ENCODE results near the gene SULT2A1.

SULT2A1 gene

DNA sequence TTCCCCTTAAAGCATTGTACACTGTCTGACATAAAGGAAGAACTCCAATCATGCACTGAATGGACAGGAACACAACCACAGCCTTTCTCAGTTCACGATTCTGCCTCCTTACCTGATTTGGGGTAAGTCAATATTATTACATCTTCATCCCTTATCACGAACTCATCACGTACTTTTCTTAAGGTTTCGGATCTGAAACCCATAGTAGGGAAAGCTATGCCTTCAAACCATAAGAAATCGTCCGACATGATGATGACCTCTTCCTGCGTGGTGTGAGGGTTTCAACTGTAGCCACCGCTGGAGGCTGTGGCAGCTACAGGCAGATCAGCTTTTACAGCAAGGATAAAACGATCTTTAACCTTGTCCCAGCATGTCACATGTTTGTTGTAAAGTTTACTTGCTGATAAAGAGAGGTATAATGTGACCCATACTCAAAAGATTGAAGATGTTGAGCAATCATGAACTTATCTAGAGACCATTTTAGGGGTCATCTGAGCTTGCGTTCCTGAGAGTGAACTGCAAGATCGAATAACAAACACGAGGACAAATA is at the start of gene SULT2A1:
SULT2A1 (minus strand) TSS at position 306 of the 550 bp plus-strand sequence; CDS start at position 248, 58 bp downstream.
- TF ChIP-seq, protein P1, sequence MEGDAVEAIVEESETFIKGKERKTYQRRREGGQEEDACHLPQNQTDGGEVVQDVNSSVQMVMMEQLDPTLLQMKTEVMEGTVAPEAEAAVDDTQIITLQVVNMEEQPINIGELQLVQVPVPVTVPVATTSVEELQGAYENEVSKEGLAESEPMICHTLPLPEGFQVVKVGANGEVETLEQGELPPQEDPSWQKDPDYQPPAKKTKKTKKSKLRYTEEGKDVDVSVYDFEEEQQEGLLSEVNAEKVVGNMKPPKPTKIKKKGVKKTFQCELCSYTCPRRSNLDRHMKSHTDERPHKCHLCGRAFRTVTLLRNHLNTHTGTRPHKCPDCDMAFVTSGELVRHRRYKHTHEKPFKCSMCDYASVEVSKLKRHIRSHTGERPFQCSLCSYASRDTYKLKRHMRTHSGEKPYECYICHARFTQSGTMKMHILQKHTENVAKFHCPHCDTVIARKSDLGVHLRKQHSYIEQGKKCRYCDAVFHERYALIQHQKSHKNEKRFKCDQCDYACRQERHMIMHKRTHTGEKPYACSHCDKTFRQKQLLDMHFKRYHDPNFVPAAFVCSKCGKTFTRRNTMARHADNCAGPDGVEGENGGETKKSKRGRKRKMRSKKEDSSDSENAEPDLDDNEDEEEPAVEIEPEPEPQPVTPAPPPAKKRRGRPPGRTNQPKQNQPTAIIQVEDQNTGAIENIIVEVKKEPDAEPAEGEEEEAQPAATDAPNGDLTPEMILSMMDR (IDR thresholded peaks at IDR 0.05) = no peak

- TF ChIP-seq, protein P1 (IDR thresholded peaks at IDR 0.05) = peak; percentile 32; the same call in 1 of the 2 replicates
Measured at GRCh38 chr19:47920107-47920506, 34.0 kb upstream of the SULT2A1 start.

DNA sequence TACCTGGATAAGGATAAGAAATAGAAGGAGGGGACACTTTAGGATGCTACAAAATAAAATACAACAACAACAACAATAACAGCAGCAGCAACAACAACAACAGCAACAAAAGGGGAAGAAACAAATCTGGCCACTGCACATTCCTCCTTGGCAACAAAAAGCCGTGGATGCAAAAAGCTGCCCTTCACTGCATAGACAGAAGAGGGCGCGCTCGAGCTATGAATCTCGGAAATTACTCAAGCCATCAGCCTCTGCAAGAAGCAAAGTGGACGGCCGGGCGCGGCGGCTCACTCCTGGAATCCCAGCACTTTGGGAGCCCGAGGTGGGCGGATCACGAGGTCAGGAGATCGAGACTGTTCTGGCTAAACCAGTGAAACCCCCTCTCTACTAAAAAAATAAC is 23.2 kb upstream of the SULT2A1 start:
- TF ChIP-seq, protein P1 (IDR thresholded peaks at IDR 0.05) = 0 out of 2 replicates have a peak, but pooled peaks have one; percentile 16

GRCh38 chr19:47901370-47901769 is 15.3 kb upstream of the SULT2A1 start:
- TF ChIP-seq, protein P1 (IDR thresholded peaks at IDR 0.05) = no peak

DNA sequence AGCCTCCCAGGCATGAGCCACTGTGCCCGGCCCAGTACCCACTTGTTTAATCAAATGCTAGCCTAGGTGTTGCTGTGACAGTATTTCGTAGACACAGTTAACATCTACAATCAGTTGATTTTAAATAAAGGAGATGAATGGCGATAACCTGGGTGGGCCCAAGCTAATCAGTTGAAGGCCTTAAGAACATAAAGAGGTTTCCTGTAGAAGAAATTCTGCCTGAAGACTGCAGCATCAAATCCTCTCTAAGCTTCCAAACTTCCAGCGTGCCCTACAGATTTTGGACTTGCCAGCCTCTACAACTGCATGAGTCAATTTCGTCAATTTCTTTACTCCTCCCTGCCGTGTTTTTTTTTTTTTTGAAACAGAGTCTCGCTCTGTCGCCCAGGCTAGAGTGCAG is 13.2 kb upstream of the SULT2A1 start:
- TF ChIP-seq, protein P1 (IDR thresholded peaks at IDR 0.05) = no peak

DNA sequence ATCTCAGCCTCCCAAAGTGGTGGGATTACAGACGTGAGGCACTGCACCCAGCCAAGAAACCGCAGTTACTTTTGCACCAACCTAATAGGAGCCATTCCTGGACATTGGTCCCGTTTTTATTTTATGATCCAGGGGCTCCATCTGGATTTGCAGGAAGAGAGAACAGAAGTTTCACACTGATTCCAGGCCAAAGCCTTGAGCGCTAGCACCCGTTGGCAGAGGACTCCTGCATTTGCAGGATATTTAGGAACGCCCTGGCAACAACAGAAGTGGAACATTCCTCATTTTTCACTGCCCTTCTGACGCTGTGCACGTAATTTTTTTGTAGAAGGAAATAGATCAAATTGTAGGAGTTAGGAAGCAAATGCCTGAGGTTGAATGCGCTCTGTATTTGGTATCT is 11.7 kb upstream of the SULT2A1 start:
- TF ChIP-seq, protein P1 (IDR thresholded peaks at IDR 0.05) = no peak

- TF ChIP-seq, protein P1 (IDR thresholded peaks at IDR 0.05) = no peak
Measured at GRCh38 chr19:47896773-47897172, 10.7 kb upstream of the SULT2A1 start.

GRCh38 chr19:47896019-47896418 is 9.9 kb upstream of the SULT2A1 start:
- TF ChIP-seq, protein P1 (IDR thresholded peaks at IDR 0.05) = no peak
